HG02623 (cell line): ENCODE measurements around the gene SRSF8.
A peak's percentile ranks its signal among the peaks of the same experiment; 100 is the strongest.
"Not testable (repeated sequence)": the region's sequence is repeated elsewhere in the genome, so short reads cannot be mapped to it uniquely, and the experiment has no call there.

ENCODE experiments used
- ATAC-seq: cut with Tn5 transposase; IDR thresholded peaks from one replicate; pipeline ENCODE4 v1.9.1; 2021; ENCODE audit warnings: moderate library complexity; ENCODE audit not compliant: unreplicated experiment

SRSF8 gene

GRCh38 chr11:95066716-95067038, at the start of gene SRSF8:
SRSF8 (plus strand) TSS chr11:95066919; CDS start chr11:95067227, 308 bp downstream.
- ATAC-seq: peak; percentile 41

GRCh38 chr11:95021468-95021867, 45.3 kb upstream of the SRSF8 start:
- not testable (repeated sequence) for ATAC-seq

GRCh38 chr11:95024958-95025357, 41.8 kb upstream of the SRSF8 start, which contains the start of gene KDM4E:
KDM4E (plus strand) TSS chr11:95025258; CDS start chr11:95025558, 300 bp downstream.
- ATAC-seq: no peak

- ATAC-seq: not testable (repeated sequence)
These were observed 41.1 kb upstream of the SRSF8 start for GRCh38 chr11:95025594-95025993.

GRCh38 chr11:95028357-95028756, 38.4 kb upstream of the SRSF8 start:
- no peak for ATAC-seq

DNA sequence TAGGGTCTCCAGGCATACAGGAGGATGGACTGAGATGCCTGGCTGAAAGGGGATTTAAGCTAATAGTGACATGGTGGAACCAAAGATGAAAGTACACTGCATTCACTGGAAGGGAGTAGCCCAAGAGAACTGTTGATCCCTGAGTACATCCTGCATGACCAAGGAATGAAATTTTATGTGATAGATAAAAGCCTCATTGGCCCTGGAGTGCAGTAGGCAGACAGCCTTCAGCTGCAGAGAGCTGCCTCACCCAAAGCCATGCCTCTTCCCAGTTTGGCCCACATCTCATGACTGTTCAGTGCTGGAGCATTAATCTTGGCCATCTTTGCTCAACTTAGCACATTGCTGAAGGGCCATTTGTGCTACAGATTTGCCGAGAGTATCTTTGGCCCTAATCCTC, 33.7 kb upstream of the SRSF8 start:
- no peak for ATAC-seq

DNA sequence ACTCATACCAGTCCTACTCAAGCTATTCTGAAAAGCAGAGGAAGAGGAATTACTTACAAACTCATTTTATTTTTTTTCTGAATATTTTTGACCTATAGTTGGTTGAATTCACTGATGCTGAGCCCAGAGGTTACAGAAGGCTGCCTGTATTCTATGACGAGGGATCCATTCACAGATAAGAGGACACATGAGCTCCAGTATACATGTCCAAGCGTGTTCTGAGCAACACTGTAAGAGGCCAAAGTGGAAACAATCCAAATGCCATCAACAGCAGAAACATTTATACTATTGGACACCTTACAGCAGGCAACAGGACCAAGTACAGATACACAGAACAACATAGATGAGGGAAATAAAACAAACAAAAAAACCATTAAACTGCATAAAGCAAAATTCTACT, 31.4 kb upstream of the SRSF8 start:
- ATAC-seq: no peak

- not testable (repeated sequence) for ATAC-seq
These were observed 29.2 kb upstream of the SRSF8 start for GRCh38 chr11:95037356-95038035.

GRCh38 chr11:95042239-95042638, 24.5 kb upstream of the SRSF8 start:
- ATAC-seq: no peak

- no peak for ATAC-seq
These were observed 23.8 kb upstream of the SRSF8 start for GRCh38 chr11:95042906-95043305.

- no peak for ATAC-seq
These were observed 22.7 kb upstream of the SRSF8 start for GRCh38 chr11:95044010-95044409.

GRCh38 chr11:95045812-95046211, 20.9 kb upstream of the SRSF8 start:
- ATAC-seq: no peak

DNA sequence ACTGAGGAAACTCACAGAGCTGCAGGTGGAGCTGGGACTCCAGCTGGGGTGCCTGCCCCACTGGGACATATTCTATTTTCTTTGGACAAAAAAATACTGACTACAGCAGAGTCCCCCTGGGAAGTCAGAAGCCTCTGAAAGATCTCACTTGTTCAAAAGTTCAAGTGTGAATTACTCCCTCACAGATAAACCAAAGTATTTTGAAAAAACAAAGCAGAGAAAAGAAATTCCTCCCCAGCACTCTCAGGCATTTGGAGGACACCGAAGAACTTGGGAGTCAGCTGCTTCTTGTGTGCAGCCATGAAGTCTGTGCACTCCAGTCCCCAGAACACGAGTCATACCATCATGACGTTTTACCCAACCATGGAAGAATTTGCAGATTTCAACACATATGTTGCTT, 17.6 kb upstream of the SRSF8 start, which contains the start of gene KDM4F:
TSS of gene KDM4F (plus strand) at position 301 of the 400 bp plus-strand sequence.
- ATAC-seq: not testable (repeated sequence)

GRCh38 chr11:95050595-95051202, 16.0 kb upstream of the SRSF8 start:
- ATAC-seq: no peak

- ATAC-seq: no peak
These were observed 12.4 kb upstream of the SRSF8 start for GRCh38 chr11:95054356-95054755.

DNA sequence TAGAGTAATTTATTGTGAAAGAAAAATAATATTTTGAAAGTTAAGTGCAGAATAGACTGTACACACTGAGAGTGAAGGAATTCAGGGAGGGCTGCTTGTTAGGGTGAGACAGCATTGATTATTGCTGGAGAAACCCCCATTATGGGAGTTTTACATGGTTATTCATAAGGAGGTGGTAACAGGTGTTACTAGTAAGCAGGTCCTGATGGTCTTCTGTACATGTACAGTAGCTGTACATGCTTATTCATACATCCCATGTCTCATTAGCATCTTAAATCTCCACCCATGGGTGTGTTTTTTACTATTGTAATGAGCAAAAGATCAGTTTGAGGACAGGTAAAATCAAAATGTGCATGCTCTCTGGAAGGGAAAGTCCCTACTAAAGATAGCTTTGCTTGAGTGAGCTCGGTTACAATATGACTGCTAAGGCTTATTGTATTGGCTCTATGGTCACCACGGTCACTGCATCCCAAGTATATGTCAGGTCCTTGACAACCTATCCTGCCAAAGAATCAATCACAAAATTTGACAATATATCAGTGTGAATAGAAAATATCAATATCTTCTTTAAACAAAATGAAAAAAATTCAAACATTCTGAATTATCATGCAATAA, 11.3 kb upstream of the SRSF8 start:
- peak; percentile 97 for ATAC-seq

- no peak for ATAC-seq
These were observed 8.8 kb upstream of the SRSF8 start for GRCh38 chr11:95057959-95058358.

DNA sequence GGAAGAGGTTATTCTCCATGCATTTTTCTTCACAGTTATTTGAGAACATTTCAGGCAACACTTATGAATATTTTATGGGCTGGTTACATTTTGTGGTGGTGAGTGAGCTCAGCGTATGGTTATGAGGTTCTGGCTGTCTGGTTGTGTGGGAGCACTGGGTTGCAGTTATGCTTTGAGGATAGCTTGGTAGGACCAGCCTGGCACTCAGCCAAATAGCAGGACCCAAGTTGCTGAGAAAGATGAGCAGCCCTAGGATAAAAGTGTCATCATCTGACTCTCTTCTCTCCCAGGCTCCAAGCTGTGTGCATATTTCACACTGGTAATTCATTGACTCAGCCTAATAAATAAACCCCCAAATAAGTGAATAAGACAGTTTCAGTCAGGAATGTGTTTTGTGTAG, 8.1 kb upstream of the SRSF8 start:
- no peak for ATAC-seq

- no peak for ATAC-seq
These were observed 7.7 kb upstream of the SRSF8 start for GRCh38 chr11:95059046-95059445.

DNA sequence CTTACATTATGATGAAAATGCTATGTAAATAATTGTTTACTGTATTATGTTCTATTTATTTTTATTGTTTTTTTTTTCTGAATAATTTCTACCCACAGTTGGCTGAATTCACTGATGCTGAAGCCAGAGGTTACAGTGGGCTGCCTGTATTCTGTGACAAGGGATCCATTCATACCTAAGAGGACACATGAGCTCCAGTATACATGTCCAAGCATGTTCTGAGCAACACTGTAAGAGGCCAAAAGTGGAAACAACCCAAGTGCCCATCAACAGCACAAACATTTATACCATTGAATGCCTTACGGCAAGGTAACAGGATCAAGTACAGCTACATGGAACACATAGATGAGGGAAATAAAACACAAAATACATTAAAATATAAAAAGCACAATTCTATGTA, 1.4 kb upstream of the SRSF8 start:
- no peak for ATAC-seq

DNA sequence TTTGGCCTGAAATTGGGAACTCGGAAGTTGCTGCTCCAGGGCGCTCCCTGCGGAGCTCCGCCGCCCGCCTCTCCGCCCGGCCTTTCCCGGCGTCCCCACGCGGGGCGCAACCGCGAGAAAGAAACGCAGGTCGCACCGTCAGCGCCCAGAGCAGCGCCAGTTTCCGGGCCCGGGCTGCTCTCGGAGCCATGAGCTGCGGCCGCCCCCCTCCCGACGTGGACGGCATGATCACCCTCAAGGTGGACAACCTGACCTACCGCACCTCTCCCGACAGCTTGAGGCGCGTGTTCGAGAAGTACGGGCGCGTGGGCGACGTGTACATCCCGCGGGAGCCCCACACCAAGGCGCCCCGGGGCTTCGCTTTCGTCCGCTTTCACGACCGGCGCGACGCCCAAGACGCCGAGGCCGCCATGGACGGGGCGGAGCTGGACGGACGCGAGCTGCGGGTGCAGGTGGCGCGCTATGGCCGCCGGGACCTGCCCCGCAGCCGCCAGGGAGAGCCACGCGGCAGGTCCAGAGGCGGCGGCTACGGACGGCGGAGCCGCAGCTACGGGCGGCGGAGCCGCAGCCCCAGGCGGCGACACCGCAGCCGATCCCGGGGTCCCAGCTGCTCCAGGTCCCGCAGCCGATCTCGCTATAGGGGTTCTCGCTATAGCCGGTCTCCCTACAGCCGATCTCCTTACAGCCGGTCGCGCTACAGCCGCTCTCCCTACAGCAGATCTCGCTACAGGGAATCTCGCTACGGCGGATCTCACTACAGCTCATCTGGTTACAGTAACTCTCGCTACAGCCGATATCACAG, 521 bp downstream of the SRSF8 start:
- peak; percentile 56 for ATAC-seq
